ENCODE results near the gene STAT3.
"Not testable (repeated sequence)": the region's sequence is repeated elsewhere in the genome, so short reads cannot be mapped to it uniquely, and the experiment has no call there.

STAT3 gene

DNA sequence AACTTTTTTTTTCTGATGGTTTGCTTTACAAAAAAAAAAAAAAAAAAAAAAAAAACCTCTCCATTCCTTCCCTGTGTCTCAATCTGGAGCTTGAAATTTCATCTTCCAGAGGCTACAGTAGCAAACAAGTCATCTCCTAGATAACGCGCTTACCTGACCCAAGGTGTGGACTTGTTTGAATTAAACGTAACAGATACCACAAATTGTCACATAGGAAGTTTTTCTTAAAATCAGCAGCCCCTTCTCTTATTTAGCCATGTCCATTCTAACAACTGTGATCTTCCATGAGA, 114.0 kb downstream of the STAT3 start:
- DNase-seq, result no peak

DNA sequence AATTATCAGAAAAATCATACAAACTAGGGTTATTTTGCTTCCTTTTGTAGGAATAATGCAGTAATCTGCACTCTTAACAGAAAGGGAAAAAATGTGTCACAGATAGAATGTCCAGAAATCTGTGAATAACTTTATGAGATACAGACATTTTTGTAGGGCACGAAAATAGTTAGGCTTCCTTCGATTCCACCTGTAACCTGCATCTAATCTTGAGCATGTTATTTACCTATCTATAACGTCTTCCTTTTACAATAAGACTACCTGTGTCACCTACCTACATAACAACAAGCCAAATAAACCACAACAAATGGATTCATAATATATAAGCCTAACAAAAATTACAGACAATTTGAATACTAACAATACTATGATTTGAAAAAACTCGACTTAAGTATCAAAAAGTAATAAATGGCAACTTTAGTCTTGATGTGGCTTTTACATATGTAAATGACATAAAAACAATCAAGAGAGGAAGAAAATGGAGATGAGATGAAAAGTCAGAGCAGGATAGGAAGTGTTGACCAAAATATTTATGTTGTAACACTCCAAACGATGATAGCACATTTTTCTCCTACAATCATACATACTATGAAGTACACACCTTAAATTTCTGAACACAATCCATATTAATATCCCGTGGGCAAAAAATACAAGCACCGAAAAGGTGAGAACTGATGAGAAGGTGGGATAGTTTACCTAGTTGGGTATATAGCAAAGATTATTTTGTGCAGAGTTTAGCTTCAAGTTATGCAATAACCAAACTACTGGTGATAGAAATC, 114.6 kb downstream of the STAT3 start:
- no peak for DNase-seq

DNA sequence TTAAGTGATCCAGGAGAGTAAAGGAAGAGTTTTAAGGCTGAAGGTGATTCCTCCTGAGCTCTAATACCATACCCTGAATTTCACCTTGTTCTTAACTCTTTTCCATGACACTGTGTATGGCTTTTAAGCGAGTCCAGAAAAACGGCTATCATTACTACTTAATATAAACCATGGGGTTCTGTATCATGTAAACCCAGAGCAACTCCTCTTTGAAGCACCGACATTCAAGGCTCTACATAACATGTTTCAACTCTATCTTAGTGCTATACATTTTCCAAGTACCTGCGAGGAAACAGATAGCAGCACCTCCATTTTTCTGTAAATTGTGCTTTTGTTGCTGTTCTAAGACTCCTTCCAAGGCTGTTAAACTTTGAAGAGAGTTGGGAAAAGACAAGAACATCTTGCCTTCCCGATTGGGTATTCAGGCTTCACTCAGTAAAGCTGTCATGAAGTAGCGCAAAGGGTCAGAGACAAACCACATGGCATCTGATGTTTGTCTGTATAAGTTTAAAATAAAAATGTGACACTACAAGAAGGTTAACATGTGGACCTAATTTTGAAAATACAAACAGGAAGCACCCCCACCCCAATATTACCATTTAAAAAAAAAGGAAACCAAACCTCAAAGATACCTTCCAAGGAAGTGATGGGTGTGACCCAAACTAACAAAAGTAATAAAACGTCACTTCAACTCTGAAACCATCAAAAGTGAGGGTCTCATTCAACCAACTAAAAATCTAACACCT, 115.9 kb downstream of the STAT3 start:
- no peak for DNase-seq

DNA sequence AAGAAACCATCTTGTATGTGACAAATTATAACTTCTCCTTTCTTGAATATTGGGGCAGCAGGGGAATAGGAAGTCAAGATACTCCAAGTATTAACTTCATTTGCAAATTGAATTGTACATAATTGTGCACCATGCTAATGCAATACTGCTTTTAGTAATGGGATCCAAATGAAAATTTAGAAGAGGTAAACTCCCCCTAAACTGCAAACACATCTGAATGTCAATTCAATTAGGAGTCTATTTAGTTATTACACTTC, 116.5 kb downstream of the STAT3 start:
- DNase-seq, result no peak

- DNase-seq, result no peak
Measured at GRCh38 chr17:42271006-42271778, 117.0 kb downstream of the STAT3 start.

DNA sequence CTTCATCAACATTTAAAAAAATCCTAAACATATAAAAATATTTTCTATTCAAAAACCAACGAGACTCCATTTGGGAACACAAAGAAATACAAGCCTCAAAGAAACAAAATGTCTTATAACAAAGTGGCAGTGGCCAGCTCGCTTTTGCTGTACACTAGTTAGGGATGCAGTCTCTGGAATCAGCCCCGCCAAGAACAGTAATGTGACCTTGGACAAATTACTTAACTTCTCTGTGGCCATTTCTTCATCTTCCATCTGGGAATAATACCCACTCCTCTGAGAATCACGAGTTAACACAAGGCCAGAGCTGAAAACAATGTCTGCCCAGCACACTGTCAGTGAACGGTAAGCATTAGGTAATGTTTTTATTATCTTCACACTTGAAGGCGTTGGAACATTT, 117.6 kb downstream of the STAT3 start:
- DNase-seq, result no peak

DNA sequence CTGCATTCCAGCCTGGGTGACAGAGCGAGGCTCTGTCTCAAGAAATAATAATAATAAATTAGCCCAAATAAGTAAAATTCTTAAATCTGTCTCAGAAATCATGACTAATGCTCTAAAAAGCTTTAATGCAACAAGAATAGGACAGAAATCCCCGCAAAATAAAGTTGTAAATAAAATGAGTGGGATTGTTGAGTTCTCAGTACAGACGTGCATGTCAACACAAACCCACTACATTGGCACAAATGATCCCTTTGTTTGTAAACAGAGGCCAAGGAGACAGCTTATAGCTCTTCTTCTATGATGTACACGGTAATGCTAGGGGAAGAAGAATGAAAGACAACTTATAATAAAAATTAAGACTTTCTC, 118.1 kb downstream of the STAT3 start:
- no peak for DNase-seq

DNA sequence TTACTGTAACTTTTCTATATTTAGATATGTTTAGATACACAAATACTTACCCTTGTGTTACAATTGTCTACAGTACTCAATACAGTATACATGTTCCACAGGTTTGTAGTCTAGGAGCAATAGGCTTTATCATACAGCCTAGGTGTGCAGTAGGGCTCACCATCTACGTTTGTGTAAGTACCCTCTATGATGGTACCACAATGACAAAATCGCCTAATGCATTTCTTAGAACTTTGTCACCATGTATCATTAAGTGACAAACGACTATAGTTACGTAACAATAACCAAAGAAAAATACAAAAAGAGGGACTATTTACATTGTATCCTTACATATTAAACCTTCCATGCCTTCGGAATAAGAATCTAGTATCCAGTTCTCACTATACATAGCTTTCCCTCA, 120.0 kb downstream of the STAT3 start:
- no peak for DNase-seq

GRCh38 chr17:42266918-42267766, 121.1 kb downstream of the STAT3 start:
- peak; percentile 43 for DNase-seq

DNA sequence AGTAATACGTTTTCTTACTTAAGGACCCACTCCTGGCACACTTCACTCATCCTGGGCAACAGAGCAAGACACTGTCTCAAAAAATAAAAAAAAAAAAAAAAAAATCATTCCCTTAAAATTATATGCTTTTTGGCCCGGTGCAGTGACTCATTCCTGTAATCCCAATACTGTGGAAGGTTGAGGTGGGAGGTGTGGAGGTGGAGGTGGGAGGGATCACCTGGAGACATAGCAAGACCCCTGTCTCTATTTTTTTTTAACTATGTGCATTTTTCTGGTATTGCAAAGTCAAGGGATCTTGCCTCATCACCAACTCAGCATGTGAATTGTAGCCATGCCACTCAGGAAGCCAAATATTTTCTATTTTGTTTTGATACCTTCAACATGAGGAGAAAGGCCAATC, 121.8 kb downstream of the STAT3 start:
- no peak for DNase-seq

DNA sequence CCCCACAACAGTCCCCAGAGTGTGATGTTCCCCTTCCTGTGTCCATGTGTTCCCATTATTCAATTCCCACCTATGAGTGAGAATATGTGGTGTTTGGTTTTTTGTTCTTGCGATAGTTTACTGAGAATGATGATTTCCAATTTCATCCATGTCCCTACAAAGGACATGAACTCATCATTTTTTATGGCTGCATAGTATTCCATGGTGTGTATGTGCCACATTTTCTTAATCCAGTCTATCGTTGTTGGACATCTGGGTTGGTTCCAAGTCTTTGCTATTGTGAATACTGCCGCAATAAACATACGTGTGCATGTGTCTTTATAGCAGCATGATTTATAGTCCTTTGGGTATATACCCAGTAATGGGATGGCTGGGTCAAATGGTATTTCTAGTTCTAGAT, 123.9 kb downstream of the STAT3 start:
- DNase-seq, result not testable (repeated sequence)
